GM12875 (cell line): ENCODE measurements around the gene ZNF143.

Experiments used
- H3K4me3 ChIP-seq: one replicate; pipeline ENCODE4 v1.5.1; 2011; ENCODE audit warnings: low read depth, low read length, control low read depth
- TF ChIP-seq, protein P1 (sequence below): IDR thresholded peaks from 2 replicates; pipeline ENCODE4 v1.5.1; 2011; ENCODE audit warnings: low read depth, mild to moderate bottlenecking, control low read depth, inconsistent platforms, low read length, moderate library complexity, borderline replicate concordance; ENCODE audit not compliant: insufficient read depth

ZNF143 gene

DNA sequence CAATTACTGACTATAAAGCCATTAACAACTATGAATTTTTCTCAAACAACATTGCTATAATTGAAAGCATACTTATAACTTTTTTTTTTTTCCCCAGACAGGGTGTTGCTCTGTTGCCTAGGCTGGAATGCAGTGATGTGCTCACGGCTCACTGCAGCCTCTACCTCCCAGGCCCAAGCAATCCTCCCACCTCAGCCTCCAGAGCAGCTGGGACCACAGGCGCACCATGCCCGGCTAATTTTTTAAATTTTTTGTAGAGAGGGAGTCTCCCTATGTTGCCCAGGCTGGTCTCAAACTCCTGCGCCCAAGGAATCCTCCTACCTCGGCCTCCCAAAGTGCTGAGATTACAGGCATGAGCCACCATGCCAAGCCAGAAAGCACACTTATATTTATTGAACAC is 106.6 kb downstream of the ZNF143 start:
- H3K4me3 ChIP-seq: no peak overlapping the region
- TF ChIP-seq, protein P1, sequence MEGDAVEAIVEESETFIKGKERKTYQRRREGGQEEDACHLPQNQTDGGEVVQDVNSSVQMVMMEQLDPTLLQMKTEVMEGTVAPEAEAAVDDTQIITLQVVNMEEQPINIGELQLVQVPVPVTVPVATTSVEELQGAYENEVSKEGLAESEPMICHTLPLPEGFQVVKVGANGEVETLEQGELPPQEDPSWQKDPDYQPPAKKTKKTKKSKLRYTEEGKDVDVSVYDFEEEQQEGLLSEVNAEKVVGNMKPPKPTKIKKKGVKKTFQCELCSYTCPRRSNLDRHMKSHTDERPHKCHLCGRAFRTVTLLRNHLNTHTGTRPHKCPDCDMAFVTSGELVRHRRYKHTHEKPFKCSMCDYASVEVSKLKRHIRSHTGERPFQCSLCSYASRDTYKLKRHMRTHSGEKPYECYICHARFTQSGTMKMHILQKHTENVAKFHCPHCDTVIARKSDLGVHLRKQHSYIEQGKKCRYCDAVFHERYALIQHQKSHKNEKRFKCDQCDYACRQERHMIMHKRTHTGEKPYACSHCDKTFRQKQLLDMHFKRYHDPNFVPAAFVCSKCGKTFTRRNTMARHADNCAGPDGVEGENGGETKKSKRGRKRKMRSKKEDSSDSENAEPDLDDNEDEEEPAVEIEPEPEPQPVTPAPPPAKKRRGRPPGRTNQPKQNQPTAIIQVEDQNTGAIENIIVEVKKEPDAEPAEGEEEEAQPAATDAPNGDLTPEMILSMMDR: no peak

DNA sequence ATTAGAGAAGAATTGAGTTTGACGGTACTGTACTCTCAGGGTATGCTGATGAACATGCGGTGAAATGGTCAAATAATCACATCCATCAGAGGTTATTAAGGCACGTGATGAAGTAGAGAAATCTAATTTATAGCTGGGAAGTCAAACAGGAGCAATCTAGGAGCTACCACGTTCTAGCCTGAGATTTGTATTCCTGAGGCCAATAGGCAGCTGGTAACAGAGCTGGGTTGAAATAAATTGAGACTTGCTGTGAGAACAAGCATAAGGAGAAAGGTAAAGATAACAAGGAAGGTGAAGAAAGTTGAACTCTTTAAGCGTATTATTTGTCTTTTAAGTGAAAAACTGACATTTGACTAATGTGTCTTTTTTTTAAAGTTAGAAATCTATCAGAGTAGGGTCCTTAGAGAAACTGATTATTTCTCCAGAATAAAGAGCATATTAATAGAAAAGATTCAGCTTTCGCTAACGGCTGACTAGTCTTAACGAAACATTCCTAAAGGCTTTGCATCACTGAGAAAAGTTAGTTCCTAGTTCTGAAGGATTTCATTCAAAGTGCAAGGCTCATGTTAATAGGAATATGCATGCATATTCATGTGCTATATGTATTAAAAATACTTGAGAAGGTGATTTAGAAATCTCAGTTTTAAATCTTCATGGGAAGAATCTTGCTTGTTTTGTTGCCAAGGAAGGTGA is 107.5 kb downstream of the ZNF143 start:
- H3K4me3 ChIP-seq: no peak overlapping the region
- TF ChIP-seq, protein P1: no peak

DNA sequence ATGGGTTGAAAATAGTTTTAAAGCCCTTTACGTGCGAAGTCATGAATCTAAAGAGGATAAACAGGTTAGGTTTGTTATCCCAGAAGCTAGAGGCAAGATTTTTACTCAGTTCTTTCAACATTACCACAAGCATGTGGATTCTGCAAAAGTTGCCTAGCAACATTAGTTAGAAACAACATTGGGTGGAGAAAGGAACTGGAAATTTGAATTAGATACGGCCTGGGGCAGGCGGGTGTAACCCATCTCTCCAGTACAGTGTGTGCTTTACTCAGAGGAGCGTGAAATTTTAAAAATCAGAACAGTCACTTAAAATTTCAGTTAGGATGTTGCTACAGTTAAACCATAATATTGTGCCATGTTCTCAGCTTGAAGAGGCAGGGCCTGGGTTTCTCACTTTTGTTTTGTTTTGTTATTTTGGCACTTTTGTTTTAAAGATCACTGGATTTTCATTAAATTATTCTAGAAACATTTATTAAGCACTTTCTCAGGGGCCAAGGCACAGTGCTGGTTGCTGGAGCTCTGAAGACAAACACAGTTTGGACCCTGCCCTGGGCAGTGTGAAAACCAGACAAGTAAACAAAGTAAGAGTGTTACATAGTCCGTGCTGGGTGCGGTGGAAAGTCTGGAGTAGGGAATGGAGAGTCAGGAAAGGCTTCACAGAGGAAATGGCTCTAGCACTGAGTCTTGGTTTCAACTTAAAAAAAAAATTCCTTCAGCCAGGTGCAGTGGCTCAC is 108.2 kb downstream of the ZNF143 start:
- H3K4me3 ChIP-seq: no peak overlapping the region
- TF ChIP-seq, protein P1: no peak

DNA sequence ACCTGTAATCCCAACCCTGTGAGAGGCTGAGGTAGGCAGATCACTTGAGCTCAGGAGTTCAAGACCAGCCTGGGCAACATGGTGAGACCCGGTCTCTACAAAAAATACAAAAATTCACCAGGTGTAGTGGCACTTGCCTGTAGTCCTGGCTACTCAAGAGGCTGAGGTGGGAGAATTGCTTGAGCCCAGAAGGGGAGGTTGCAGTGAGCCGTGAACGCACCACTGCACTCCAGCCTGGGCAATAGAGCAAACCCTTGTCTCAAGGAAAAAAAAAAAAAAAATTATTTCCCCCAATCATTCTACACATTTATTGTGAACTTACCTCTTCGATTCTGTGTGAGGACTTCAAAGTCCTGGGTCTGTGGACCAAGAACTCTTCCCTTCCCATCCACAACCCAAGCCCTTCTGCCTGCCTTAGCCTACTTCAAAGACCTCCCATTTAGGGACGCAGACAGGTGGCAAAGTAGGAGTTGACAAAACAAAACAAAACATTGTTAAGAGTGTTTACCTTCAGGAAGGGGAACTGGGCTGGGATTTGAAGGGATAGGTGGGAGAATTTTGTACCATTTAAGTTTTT is 108.9 kb downstream of the ZNF143 start:
- H3K4me3 ChIP-seq: no peak overlapping the region
- TF ChIP-seq, protein P1: no peak

DNA sequence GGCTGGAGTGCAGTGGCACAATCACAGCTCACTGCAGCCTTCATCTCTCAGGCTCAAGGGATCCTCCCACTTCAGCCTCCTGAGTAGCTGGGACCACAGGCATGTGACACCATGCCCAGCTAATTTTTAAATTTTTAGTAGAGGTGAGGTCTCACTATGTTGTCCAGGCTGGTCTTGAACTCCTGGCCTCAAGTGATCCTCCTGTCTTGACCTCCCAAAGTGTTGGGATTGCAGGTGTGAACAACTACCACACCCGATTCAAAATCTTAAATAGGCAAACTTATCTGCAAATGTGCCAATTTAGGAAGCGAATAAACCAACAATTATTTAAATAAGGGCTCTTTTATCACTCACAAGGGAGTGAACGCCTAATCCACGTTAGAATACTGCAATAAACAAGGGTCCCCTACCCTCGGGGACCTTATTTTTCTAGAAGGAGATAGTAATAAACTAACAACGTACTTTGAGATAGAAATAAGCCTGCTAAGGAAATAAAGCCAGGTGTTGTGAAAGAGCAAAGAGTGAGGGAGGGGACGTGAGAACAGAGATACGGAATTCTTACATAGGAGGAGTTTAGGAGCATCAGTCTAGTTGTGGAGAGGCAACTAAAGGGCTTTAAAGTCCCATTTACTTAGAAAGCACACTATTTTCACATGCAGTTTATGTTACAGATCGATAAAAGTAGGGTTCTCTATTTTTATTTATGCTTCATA is 109.7 kb downstream of the ZNF143 start:
- H3K4me3 ChIP-seq: no peak overlapping the region
- TF ChIP-seq, protein P1: no peak

DNA sequence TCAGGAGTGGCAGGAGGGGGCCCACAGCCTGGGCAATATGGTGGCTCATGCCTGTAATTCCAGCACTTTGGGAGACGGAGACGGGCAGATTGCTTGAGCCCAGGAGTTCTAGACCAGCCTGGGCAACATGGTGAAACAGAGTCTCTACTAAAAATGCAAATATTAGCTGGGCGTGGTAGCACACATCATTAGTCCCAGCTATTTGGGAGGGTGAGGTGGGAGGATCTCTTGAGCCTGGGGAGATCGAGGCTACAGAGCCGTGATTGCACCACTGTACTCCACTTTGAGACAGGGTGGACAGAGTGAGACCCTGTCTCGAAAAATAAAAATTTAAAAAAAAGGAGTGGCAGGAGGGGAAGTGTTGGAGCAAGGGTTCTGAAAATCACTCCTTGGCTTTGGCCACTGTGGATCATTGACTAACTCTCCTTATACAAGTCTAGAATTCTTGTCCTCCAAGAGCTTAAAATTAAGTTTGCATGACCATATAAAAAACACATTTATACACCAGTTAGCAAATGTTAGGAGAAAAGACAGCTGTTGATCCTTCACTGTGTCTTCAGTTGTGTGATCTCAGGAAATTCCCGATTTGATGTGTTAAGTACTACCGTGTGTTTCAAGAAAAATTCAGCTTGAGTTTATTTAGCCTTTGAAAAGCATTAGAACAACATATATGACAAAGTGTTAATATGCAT is 110.4 kb downstream of the ZNF143 start:
- no peak overlapping the region for H3K4me3 ChIP-seq
- TF ChIP-seq, protein P1: no peak
